GM21360 (cell line): ENCODE data around the gene DEPP1.
A peak's percentile ranks its signal among the peaks of the same experiment; 100 is the strongest.

Source experiments
- ATAC-seq: cut with Tn5 transposase; IDR thresholded peaks from one replicate; pipeline ENCODE4 v1.9.1; 2021; ENCODE audit warnings: mild to moderate bottlenecking, moderate library complexity; ENCODE audit not compliant: unreplicated experiment

The DEPP1 gene

GRCh38 chr10:44993922-44994751 lies 15.5 kb upstream of the DEPP1 start:
- no peak for ATAC-seq

- no peak for ATAC-seq
These were observed 14.8 kb upstream of the DEPP1 start for GRCh38 chr10:44993226-44993921.

DNA sequence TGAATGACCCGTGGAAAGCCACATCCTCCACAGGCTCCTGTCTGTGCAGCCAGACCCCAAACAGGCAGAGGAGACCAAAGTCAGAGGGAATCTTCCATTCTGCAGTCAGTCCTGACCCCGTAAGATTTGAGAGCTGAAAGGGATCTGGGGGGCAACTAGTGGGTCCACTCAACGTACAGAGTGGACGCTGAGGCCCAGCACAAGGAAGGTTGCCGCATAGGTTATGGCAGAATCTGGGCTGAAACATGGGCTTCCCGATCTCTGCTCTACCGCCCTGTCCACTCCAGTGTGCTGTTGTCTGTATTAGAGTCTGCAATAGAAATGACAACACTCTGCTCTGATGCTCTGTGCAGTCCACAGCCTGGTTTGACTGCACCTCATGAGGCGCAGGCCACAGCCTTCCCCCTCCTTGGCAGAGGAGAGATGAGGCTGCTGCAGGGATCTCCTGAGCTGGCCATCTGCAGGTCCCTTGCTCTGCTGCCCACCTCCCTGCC lies 14.2 kb upstream of the DEPP1 start:
- ATAC-seq: no peak

DNA sequence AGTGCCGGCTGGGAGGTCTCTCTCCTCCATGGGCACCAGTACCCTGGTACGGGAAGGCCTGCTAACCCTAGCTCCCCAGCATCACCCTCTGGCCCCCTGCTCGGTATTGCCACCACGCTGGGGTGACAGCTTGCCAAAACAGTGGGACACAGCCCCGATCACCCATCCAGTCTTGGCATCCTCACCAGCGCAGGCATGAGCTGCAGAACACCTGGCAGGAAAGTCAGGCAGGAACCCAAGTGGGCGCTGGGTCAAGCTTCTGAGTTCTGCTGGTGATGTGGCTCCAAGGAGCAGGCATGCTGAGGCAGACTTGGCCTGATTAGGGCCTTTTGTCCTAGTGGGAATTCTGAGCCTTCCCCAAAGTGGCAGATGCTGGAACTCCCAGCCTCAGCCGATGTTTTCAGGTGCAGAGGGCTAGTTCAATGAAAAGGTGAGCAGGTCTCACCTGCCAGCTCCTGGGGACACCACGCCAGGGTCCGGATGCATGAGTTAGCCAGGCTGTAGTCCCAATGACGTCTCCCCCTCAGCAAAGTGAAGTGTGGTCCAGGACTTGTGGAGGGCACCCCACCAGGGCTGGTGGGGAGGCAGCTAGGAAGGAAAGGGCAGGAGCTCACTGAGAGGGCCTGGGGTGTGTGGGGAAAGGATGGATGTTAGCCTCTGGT lies 13.6 kb upstream of the DEPP1 start:
- ATAC-seq: no peak

DNA sequence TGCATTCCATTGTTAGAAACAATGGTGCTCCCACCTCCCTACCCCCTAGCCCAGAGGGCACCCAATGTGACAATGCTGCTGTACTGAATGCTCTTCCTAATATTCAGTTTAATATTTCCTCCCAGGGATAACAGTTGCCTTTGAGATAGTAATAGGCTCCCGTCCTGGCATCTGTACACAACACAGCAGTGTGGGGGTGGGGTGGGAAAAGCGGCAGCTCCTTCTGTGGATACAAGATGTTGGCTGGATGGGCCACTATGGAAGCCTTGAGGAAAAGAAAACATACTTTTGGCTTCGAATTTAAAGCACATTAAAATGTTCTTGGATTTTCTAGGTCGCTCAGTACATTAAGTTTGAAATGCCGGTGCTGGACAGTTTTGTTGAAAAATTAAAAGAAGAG lies 13.0 kb upstream of the DEPP1 start:
- no peak for ATAC-seq

DNA sequence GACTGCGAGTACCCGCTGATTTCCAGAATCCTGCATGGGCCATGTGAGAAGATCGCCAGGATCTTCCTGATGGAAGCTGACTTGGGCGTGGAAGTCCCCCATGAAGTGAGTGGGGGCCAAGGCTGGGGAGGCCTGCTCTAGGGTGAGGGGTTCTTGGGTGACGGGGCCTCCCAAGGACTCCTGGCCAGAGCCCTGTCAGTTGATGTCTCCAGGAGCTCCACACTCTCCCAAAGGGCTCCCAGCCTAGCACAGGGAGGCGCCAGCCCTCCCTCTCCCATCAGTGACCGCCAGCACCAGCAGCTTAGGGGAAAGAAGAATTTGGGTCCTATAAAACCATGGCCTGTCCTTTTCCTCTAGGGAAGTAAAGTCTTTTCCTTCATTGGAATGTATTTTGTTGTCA lies 12.4 kb upstream of the DEPP1 start:
- no peak for ATAC-seq

DNA sequence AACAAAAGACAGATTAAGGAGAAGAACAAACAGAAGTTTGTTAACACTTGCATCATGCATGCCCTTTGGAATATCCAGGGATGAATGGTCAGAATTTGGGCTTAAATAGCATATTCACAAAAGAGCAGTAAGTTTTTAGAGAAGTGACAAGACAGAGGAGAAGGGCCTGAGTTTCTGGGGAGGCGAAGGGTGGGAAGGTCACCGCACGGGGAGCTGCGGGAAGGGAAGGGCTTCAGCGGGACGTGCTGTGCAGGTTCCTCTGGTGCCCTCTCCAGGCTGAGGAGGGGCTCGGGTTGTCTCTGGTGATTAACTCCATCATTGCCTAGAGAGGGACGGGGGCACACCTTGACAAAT lies 11.7 kb upstream of the DEPP1 start:
- no peak for ATAC-seq

- no peak for ATAC-seq
These were observed 11.1 kb upstream of the DEPP1 start for GRCh38 chr10:44989597-44990301.

GRCh38 chr10:44988957-44989585 lies 10.5 kb upstream of the DEPP1 start:
- no peak for ATAC-seq

DNA sequence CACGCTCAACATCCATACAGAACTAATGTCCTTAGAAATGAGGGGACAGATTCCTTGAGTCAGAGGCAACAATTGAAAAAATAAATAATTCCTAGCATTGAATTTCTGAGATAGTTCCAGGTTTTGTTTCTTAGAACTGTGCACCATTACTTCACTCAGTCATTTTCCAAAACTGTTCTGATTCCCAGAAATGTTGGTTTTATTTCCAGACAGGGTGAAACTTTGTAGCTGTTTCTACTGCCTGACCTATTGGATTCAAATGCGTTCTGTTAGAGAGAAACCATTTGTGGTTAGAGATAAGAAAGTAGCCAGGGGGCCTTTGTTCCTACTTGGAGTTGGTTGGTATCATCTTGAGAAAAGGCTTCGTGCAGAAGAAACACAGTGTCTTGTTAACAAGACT lies 8.1 kb upstream of the DEPP1 start:
- ATAC-seq: no peak

DNA sequence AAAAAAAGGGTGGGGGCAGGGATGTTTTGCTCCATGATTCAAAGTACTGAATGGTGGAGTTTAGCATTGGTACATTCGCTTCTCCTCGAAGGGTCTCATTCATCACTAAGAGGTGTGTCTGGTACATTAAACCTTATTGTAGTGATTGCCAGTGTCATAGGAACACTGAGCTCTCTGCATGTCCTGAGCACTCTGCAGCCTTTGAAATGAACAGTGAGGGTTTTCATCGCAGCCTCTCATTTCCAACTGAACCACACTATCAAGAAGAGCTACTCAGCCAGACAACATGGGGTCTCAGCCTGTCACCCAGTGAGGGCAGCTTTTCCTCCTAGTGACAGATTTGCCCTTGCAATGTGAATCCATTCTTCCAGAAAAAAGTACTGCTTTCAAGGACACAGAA lies 7.6 kb upstream of the DEPP1 start:
- ATAC-seq: no peak

DNA sequence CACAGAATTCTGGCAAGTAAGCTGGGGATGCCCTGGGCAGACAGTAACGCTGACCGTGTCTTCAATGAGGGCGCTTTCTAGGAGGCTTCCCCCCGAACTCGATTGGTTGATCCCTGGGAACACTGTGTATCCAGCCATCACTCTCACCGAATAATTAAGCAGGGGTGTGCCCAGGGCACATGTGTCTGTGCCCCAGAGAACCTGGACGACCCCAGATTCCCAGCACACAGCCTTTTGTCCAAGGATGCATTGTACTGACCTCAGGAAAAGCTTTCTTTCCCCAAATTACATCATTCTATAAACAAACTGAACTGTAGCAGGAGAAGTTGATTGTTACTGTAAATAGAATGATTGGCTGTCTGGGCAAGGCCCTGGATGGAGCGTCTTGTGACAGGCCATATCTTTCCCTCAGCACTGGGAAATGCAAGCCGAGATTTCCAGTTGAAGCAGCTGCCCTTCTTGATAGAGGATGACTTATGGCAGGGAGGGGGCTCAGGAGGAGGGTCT lies 6.6 kb upstream of the DEPP1 start:
- ATAC-seq: no peak

GRCh38 chr10:44984671-44985101 lies 6.1 kb upstream of the DEPP1 start:
- ATAC-seq: no peak

DNA sequence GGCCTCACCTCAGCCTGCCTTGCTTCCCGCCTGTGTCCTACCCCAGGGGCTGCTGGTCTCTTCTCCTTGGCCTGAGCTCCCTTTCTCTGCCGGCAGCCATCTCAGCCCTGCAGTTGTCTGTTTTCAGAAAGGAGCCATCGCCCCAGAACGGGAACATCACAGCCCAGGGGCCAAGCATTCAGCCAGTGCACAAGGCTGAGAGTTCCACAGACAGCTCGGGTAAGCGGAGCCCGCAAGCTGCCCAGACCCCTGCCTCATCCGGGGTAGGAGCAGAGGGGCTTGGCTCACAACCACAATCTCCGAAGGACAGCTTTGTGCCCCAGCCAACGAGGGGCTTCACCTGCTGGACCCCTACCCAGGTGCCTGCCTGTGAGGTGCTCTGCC lies 5.3 kb upstream of the DEPP1 start:
- no peak for ATAC-seq

- ATAC-seq: no peak
These were observed 4.7 kb upstream of the DEPP1 start for GRCh38 chr10:44983066-44983894.

DNA sequence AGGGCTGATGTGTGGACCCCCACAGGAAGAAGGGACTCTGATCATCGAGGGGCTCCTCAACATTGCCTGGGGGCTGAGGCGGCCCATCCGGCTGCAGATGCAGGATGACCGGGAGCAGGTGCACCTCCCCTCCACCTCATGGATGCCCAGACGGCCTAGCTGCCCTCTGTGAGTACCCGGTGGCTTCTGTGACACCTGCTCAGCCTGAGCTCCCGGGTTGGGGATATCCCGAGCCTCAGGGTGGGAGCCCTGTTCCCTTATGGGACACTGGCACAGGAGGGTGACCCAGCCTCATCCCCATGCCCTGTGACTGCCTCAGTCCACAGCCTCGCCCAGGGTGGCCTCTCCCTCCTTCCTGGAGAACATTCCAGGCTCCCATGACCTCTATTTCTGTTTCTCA lies 3.9 kb upstream of the DEPP1 start:
- ATAC-seq: no peak

- ATAC-seq: no peak
These were observed 3.5 kb upstream of the DEPP1 start for GRCh38 chr10:44982114-44982460.

DNA sequence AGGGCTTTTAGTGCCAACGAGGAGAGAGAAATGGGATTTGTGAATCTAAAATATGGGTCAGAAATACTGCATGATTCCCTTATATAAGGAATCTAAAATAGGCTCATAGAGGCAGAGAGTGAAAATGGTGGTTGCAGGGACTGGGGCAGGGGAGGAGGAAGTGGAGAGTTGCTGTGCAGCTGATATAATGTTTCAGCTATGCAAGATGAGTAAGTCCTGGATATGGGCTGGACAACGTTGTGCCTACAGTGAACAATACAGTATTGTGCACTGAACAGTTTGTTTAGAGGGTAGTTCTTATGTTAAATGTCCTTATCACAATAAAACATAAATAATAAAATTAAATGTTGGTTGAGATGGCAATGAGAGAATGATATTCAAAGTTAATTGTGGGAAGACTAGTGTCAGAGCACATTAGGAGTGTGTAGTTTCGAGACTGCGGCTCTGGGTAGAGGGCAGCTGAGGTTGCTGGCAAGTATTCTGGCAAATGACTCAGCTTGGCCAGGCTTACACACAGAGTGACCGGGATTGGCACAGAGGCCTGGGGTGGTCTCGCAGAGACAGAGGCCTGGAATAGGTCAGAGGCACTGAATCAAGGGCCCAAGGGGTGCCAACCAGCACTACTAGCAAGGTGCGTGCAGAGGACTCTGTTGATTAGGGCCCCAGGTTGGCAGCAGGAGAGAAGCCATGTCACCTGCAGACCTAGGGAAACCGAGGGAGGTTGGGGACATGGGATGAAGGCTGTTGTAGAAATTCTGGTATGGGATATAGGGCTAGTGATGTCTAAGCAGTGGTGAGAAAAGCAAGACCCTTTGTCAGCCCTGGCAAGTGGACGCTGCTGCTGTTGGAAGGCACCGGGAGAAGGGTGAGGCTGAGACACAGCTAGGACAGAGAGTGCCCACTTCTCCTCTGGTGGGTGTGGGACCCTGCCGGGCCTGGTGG lies 2.8 kb upstream of the DEPP1 start:
- peak; percentile 58 for ATAC-seq
